Measurements from ENCODE around the gene NCOR1. TPM values are rescaled to one million over a fixed set of nuclear protein-coding genes. Genes with fewer than 3 reads are reported as not detected.

NCOR1 gene
- total and polyA plus RNA-seq, 9 of the 15 experiments (the other 6 are each of a cell fraction or from before 2014, with no cell fraction given): 20.2 to 66.5 (median 50.9) TPM

DNA sequence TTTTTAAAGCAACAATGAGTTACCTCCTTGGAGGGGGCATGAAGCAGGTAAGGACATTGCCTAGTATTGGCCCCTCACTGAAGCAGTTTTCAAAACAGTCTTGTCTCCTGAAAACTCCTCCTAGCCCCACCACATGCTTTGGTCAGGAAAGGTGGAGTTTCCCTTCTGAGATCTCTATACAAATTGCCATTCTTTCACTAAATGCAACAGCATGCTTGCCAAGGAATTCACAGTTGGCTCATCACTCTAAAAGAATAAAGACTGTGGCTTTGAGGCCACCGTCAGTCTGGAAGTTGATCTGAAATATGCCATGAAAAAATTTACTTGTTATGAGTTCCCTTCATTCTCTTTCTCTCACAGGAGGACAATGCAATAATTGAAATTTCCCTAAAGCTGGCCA lies 211.5 kb downstream of the NCOR1 start:
- Histone ChIP-seq H3K4me2 (ENCODE audit: insufficient read depth, low read length) (no peak overlapping the region), H3K9me1 (ENCODE audit: control insufficient read depth, insufficient read depth, low read length) (no peaks in the 10 kb centered on the region), H2AFZ (ENCODE audit: low read depth, low read length) (no peak overlapping the region), H3K27me3 (ENCODE audit: control insufficient read depth in 2 of 2, insufficient read depth in 2 of 2, low read length in 2 of 2) (no peaks in the 10 kb centered on the region), H4K20me1 (replicated peaks; ENCODE audit: control insufficient read depth, insufficient read depth, low read length) (no peaks in the 10 kb centered on the region), H3K36me3 (ENCODE audit: control insufficient read depth, insufficient read depth, low read length) (peaks cover 80% of the 10 kb centered on the region), H3K4me3 (no peak overlapping the region), H3K4me1 (replicated peaks in 1 of 2; ENCODE audit: control insufficient read depth in 2 of 2, insufficient read depth in 2 of 2, low read length in 2 of 2) (peaks cover 8 to 15% of the 10 kb centered on the region in 2 experiments; a peak in 2 of 5 replicates), H3K9ac (ENCODE audit: insufficient read depth in 1 of 2, low read depth in 2 of 2, low read length in 2 of 2) (no peak overlapping the region), H3K79me2 (ENCODE audit: control insufficient read depth, insufficient read depth, low read length) (peaks cover 31% of the 10 kb centered on the region), H3K27ac (ENCODE audit: extremely low read depth, low read depth, low read length) (no peak overlapping the region), H3K9me3 (replicated peaks; ENCODE audit: control insufficient read depth, insufficient read depth, low read depth, low read length) (peaks cover 10% of the 10 kb centered on the region)
- ChIA-PET POLR2A (no interaction called here), CTCF (ENCODE audit: low intra/inter-chr PET ratio) (no interaction called here)
- BruUV-seq (replicated peaks): no TSS peak
- no peak for ATAC-seq
- DNase-seq (ENCODE audit: extremely low read depth in 1 of 4, low spot score in 3 of 4): no peak
- no CpG with 5 or more reads among the region's 1 CpG for WGBS (ENCODE audit: insufficient coverage, low coverage, missing lambda C conversion rate)
- intact Hi-C loops (cut with micrococcal nuclease): loop anchor here (10.0 kb wide), 1 partner anchor 211 kb away; the partner anchor contains the start of genes NCOR1 and PIGL
- FAIRE-seq: no peak
- in situ Hi-C loops (cut with MboI): no loop called here
- TF ChIP-seq, protein P1, sequence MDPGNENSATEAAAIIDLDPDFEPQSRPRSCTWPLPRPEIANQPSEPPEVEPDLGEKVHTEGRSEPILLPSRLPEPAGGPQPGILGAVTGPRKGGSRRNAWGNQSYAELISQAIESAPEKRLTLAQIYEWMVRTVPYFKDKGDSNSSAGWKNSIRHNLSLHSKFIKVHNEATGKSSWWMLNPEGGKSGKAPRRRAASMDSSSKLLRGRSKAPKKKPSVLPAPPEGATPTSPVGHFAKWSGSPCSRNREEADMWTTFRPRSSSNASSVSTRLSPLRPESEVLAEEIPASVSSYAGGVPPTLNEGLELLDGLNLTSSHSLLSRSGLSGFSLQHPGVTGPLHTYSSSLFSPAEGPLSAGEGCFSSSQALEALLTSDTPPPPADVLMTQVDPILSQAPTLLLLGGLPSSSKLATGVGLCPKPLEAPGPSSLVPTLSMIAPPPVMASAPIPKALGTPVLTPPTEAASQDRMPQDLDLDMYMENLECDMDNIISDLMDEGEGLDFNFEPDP (CRISPR knock-in tag; IDR thresholded peaks at IDR 0.05): no peak
- TF ChIP-seq, protein P2, sequence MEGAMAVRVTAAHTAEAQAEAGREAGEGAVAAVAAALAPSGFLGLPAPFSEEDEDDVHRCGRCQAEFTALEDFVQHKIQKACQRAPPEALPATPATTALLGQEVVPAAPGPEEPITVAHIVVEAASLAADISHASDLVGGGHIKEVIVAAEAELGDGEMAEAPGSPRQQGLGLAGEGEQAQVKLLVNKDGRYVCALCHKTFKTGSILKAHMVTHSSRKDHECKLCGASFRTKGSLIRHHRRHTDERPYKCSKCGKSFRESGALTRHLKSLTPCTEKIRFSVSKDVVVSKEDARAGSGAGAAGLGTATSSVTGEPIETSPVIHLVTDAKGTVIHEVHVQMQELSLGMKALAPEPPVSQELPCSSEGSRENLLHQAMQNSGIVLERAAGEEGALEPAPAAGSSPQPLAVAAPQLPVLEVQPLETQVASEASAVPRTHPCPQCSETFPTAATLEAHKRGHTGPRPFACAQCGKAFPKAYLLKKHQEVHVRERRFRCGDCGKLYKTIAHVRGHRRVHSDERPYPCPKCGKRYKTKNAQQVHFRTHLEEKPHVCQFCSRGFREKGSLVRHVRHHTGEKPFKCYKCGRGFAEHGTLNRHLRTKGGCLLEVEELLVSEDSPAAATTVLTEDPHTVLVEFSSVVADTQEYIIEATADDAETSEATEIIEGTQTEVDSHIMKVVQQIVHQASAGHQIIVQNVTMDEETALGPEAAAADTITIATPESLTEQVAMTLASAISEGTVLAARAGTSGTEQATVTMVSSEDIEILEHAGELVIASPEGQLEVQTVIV (CRISPR knock-in tag; IDR thresholded peaks at IDR 0.05; ENCODE audit: borderline replicate concordance): no peak
